Trophoblast cell (in vitro differentiated cells and primary cell): ENCODE data around the gene FANCB. TPM values are rescaled to one million over a fixed set of nuclear protein-coding genes. Genes with fewer than 3 reads are reported as not detected.
A peak's percentile ranks its signal among the peaks of the same experiment; 100 is the strongest.

Experiments used
- DNase-seq, 2 donors: peaks; one replicate each; pipeline ENCODE4 v3.0.0-alpha.2; 2016
- H2AFZ ChIP-seq: 2 replicates; pipeline ENCODE4 v1.6.1; 2013; ENCODE audit warnings: low read length, moderate library complexity, mild to moderate bottlenecking; ENCODE audit not compliant: insufficient read depth, poor library complexity
- H2AK5ac ChIP-seq: 2 replicates; pipeline ENCODE4 v1.6.1; 2013; ENCODE audit warnings: mild to moderate bottlenecking, low read length
- H2BK120ac ChIP-seq: 2 replicates; pipeline ENCODE4 v1.6.1; 2013; ENCODE audit warnings: low read length, mild to moderate bottlenecking, moderate library complexity; ENCODE audit not compliant: insufficient read depth, poor library complexity
- H2BK12ac ChIP-seq: 2 replicates; pipeline ENCODE4 v1.6.1; 2013; ENCODE audit warnings: mild to moderate bottlenecking, low read length, moderate library complexity
- H2BK5ac ChIP-seq: 2 replicates; pipeline ENCODE4 v1.6.1; 2013; ENCODE audit warnings: low read length, low read depth, moderate library complexity, mild to moderate bottlenecking; ENCODE audit not compliant: poor library complexity
- H3K14ac ChIP-seq: 2 replicates; pipeline ENCODE4 v1.6.1; 2013; ENCODE audit warnings: mild to moderate bottlenecking, low read length
- H3K18ac ChIP-seq: 2 replicates; pipeline ENCODE4 v1.6.1; 2013; ENCODE audit warnings: mild to moderate bottlenecking, low read length
- H3K23ac ChIP-seq: 2 replicates; pipeline ENCODE4 v1.6.1; 2013; ENCODE audit warnings: low read length
- H3K27ac ChIP-seq: 2 replicates; pipeline ENCODE4 v1.5.1; 2013; ENCODE audit warnings: low read depth, mild to moderate bottlenecking, inconsistent platforms, low read length, moderate library complexity
- H3K27me3 ChIP-seq: 2 replicates; pipeline ENCODE4 v1.6.1; 2013; ENCODE audit warnings: inconsistent platforms, mild to moderate bottlenecking, low read length, moderate library complexity; ENCODE audit not compliant: insufficient read depth
- H3K36me3 ChIP-seq, 2 experiments: 1 replicate in 1 of 2; 2 replicates in 1 of 2; pipeline ENCODE4 v1.6.1; 2013; ENCODE audit warnings: low read length in 2 of 2, mild to moderate bottlenecking in 2 of 2, moderate library complexity in 1 of 2; ENCODE audit not compliant: insufficient read depth in 2 of 2, control insufficient read depth in 1 of 2
- H3K4ac ChIP-seq: 2 replicates; pipeline ENCODE4 v1.6.1; 2013; ENCODE audit warnings: low read depth, mild to moderate bottlenecking, low read length, moderate library complexity
- H3K4me1 ChIP-seq, 2 experiments: 1 replicate in 1 of 2; 2 replicates in 1 of 2; pipeline ENCODE4 v1.6.1; 2013; ENCODE audit warnings: low read length in 2 of 2, mild to moderate bottlenecking in 2 of 2, moderate library complexity in 1 of 2; ENCODE audit not compliant: insufficient read depth in 2 of 2, control insufficient read depth in 1 of 2
- H3K4me2 ChIP-seq: 2 replicates; pipeline ENCODE4 v1.6.1; 2013; ENCODE audit warnings: inconsistent platforms, mild to moderate bottlenecking, low read length, moderate library complexity
- H3K4me3 ChIP-seq: 2 replicates; pipeline ENCODE4 v1.5.1; 2013; ENCODE audit warnings: mild to moderate bottlenecking, low read depth, low read length, inconsistent platforms
- H3K79me1 ChIP-seq: one replicate; pipeline ENCODE4 v1.6.1; 2013; ENCODE audit warnings: low read length
- H3K79me2 ChIP-seq: 2 replicates; pipeline ENCODE4 v1.6.1; 2013; ENCODE audit warnings: low read length, mild to moderate bottlenecking; ENCODE audit not compliant: control insufficient read depth, insufficient read depth, poor library complexity
- H3K9ac ChIP-seq: 2 replicates; pipeline ENCODE4 v1.6.1; 2013; ENCODE audit warnings: mild to moderate bottlenecking, low read length
- H3K9me3 ChIP-seq: 2 replicates; pipeline ENCODE4 v1.6.1; 2013; ENCODE audit warnings: low read depth, mild to moderate bottlenecking, control low read depth, inconsistent platforms, low read length; ENCODE audit not compliant: insufficient read depth
- H4K12ac ChIP-seq: 2 replicates; pipeline ENCODE4 v1.6.1; 2013; ENCODE audit warnings: low read depth, mild to moderate bottlenecking, low read length, moderate library complexity
- H4K8ac ChIP-seq: 2 replicates; pipeline ENCODE4 v1.6.1; 2013; ENCODE audit warnings: low read depth, mild to moderate bottlenecking, low read length, moderate library complexity
- H4K91ac ChIP-seq: one replicate; pipeline ENCODE4 v1.6.1; 2013; ENCODE audit warnings: low read depth, mild to moderate bottlenecking, low read length, moderate library complexity
- WGBS: extraction: QIAGEN DNeasy Blood & Tissue Kit; methylation state at CpG from one replicate; pipeline ENCODE4 v1.1.7; 2013; ENCODE audit warnings: missing lambda C conversion rate; ENCODE audit not compliant: insufficient read length, insufficient coverage; ENCODE audit errors: extremely low coverage; 5-methylcytosine and 5-hydroxymethylcytosine counted together
- polyA plus RNA-seq: library from polyadenylated mRNA; stranded (reverse); fragments of 200-250 nt; gene quantifications from 2 replicates; pipeline ENCODE4 v1.2.3, GENCODE V29; 2013

Gene FANCB
- polyA plus RNA-seq, result 3.2 and 3.4 TPM in 2 replicates

DNA sequence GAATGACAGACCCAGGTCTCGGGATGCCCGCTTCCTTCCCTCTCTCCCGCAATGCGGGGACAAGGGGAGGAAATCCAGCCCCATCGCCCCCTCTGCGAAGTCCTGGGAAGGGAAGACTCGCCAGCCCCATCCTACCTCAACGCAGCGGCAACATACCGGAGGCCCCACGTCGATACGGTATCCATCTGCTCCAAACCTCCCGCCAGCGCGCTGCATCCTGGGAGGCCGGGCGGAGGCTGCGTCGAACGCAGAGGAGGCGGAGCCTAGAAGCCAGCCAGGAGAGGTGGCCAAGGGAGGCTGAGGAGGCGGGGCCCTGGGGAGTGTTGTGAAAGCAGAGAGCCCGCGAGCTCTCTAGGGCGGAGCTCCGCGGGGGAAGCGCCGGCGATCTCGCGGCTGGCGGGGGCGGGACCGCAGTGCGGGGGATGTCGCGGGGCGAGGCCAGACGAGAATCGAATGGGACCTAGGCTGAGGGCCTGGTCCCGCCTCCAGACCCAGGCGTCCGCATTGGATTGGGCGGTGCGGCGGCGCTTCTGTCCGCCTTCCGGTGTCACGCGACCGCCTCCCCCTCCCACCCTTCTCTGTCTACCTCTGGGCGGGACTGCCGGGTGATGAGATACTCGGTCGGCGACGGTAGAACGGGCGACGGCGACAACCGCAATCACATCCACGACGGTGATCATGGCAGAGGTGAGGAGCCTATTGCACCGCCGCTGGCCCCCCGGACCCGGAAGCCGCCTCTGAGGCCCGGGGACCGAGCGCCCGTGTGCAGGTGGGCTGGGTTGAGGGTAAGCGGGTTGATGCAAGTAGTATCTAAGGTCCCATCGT, at the start of gene FANCB, which contains the start of gene MOSPD2:
TSS of gene FANCB (minus strand) at position 219 of the 825 bp plus-strand sequence. CDS start 7,559 bp downstream, outside the sequence.
TSS of gene MOSPD2 (plus strand) at position 571 of the 825 bp plus-strand sequence. CDS start at position 679, 108 bp downstream.
- Histone ChIP-seq H3K4ac (peak within 1 kb of the TSS; percentile 6), H2BK120ac (peak within 1 kb of the TSS; percentile 72), H4K12ac (peak within 1 kb of the TSS; percentile 69), H2BK12ac (no peak within 1 kb of the TSS), H3K18ac (peak within 1 kb of the TSS; percentile 88), H3K79me1 (peaks cover 4% of the 10 kb centered on the region), H2AK5ac (no peak within 1 kb of the TSS), H3K4me1 (peaks cover 0 to 3% of the 10 kb centered on the region in 2 experiments), H3K27me3 (no peaks in the 10 kb centered on the region), H3K9me3 (no peaks in the 10 kb centered on the region), H3K79me2 (peaks cover 2% of the 10 kb centered on the region), H3K4me3 (peak within 1 kb of the TSS; percentile 91), H3K36me3 (no peaks in the 10 kb centered on the region), H2BK5ac (peak within 1 kb of the TSS; percentile 79), H3K14ac (peak within 1 kb of the TSS; percentile 87), H3K23ac (no peak within 1 kb of the TSS), H3K27ac (peak within 1 kb of the TSS; percentile 65), H2AFZ (peak within 1 kb of the TSS; percentile 97), H4K91ac (peak within 1 kb of the TSS; percentile 73), H4K8ac (peak within 1 kb of the TSS; percentile 84), H3K9ac (peak within 1 kb of the TSS; percentile 83), H3K4me2 (peak within 1 kb of the TSS; percentile 76)
- peak; percentile 90 for DNase-seq
- no CpG with 5 or more reads among the region's 78 CpGs for WGBS

DNA sequence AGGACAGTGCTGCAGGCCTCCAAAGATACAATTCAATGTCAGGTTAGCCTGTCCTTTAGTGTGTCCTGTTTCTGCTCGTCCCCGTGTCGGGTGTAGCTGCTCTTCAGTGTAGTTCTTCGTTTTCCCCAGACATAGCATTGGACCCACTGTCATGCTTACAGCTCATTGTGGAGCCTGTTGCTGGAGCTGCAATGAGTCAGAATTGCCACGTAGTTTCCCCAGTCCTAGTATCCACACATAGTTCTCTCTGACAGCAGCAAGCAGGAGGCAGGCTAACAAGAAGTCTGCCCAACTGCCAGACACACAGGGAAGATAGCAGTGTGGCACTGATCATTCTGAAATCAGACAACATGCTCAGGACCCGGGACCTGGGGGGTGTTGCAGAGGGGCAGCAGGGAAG, 49.6 kb upstream of the FANCB start:
- Histone ChIP-seq H3K4me2 (no peak overlapping the region), H3K36me3 (peaks cover 2 to 6% of the 10 kb centered on the region in 2 experiments), H2BK5ac (no peak overlapping the region), H3K9ac (no peak overlapping the region), H3K27ac (no peak overlapping the region), H3K18ac (no peak overlapping the region), H3K79me2 (no peaks in the 10 kb centered on the region), H3K79me1 (no peaks in the 10 kb centered on the region), H2BK12ac (no peak overlapping the region), H3K23ac (no peak overlapping the region), H3K4me1 (peaks cover 0 to 2% of the 10 kb centered on the region in 2 experiments), H2AK5ac (no peak overlapping the region), H3K27me3 (no peaks in the 10 kb centered on the region), H4K8ac (no peak overlapping the region), H2AFZ (no peak overlapping the region), H3K9me3 (no peaks in the 10 kb centered on the region), H3K4me3 (no peak overlapping the region), H3K14ac (no peak overlapping the region), H4K91ac (no peak overlapping the region), H2BK120ac (no peak overlapping the region), H4K12ac (no peak overlapping the region), H3K4ac (no peak overlapping the region)
- peak; percentile 8 to 54 for DNase-seq
- no CpG with 5 or more reads among the region's 6 CpGs for WGBS

DNA sequence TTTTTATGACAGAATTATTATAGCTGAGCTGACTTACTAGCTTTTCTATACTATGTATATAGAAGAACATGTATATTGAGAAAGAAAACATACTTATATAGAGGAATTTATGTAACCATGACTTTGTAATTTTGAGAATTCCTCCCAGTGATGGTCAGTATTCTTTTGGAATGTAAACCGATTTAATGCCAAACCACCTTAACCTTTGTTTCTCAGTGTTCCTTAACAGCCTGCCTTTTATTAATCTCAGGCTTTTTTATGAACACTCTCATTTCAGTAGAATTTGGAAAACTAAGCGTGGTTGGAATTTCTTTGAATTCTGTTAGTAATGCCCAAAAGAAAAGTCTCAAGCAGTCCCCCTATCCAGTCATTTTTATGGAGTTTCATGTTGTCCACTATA, 47.3 kb upstream of the FANCB start:
- no peak overlapping the region for H3K4me2 ChIP-seq
- no peaks in the 10 kb centered on the region for H3K9me3 ChIP-seq
- H4K91ac ChIP-seq, result no peak overlapping the region
- H3K9ac ChIP-seq, result no peak overlapping the region
- H3K4me3 ChIP-seq, result no peak overlapping the region
- H3K79me1 ChIP-seq, result no peaks in the 10 kb centered on the region
- H3K23ac ChIP-seq, result no peak overlapping the region
- no peak overlapping the region for H3K4ac ChIP-seq
- H2BK5ac ChIP-seq, result no peak overlapping the region
- H2BK120ac ChIP-seq, result no peak overlapping the region
- H3K4me1 ChIP-seq, result peaks cover 4 to 9% of the 10 kb centered on the region in 2 experiments
- WGBS, result no CpG with 5 or more reads among the region's 2 CpGs
- no peak overlapping the region for H3K27ac ChIP-seq
- H2BK12ac ChIP-seq, result no peak overlapping the region
- no peak overlapping the region for H4K12ac ChIP-seq
- H4K8ac ChIP-seq, result no peak overlapping the region
- H3K27me3 ChIP-seq, result no peaks in the 10 kb centered on the region
- DNase-seq, result peak in 1 of 2 donors; percentile 39
- no peak overlapping the region for H3K14ac ChIP-seq
- peaks cover 2 to 9% of the 10 kb centered on the region in 2 experiments for H3K36me3 ChIP-seq
- H2AK5ac ChIP-seq, result no peak overlapping the region
- no peaks in the 10 kb centered on the region for H3K79me2 ChIP-seq
- no peak overlapping the region for H3K18ac ChIP-seq
- H2AFZ ChIP-seq, result no peak overlapping the region

DNA sequence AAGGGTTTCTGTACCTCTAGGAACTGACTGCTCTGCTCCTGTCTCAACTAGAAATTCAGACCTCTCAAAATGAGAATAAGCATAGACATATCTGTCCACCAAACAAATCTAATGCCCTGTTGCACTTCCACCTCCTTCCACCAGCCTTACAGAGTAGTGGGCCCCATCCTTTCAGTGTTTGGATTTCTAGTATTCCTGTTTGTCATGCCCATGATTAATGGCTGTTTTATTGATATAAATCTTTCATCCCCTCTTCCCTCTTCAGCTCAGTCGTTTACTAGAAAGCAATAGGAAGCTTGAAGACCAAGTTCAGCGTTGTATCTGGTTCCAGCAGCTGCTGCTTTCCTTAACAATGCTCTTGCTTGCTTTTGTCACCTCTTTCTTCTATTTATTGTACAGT, 46.5 kb upstream of the FANCB start:
- no peak overlapping the region for H3K4me3 ChIP-seq
- no peaks in the 10 kb centered on the region for H3K79me1 ChIP-seq
- no peak overlapping the region for H3K4ac ChIP-seq
- H3K4me2 ChIP-seq, result no peak overlapping the region
- H3K9ac ChIP-seq, result no peak overlapping the region
- no peaks in the 10 kb centered on the region for H3K79me2 ChIP-seq
- no peak overlapping the region for H3K18ac ChIP-seq
- H2AK5ac ChIP-seq, result no peak overlapping the region
- no peak overlapping the region for H4K12ac ChIP-seq
- WGBS, result no CpG with 5 or more reads among the region's 2 CpGs
- no peak overlapping the region for H4K91ac ChIP-seq
- no peaks in the 10 kb centered on the region for H3K9me3 ChIP-seq
- no peak overlapping the region for H2AFZ ChIP-seq
- no peak overlapping the region for H3K23ac ChIP-seq
- H3K14ac ChIP-seq, result no peak overlapping the region
- H4K8ac ChIP-seq, result no peak overlapping the region
- H2BK12ac ChIP-seq, result no peak overlapping the region
- no peak overlapping the region for H3K27ac ChIP-seq
- H3K36me3 ChIP-seq, result peaks cover 2 to 9% of the 10 kb centered on the region in 2 experiments
- no peak overlapping the region for H2BK120ac ChIP-seq
- peaks cover 4 to 9% of the 10 kb centered on the region in 2 experiments for H3K4me1 ChIP-seq
- H3K27me3 ChIP-seq, result no peaks in the 10 kb centered on the region
- no peak for DNase-seq
- H2BK5ac ChIP-seq, result no peak overlapping the region
